Measurements from ENCODE around the gene CTBP2. TPM values are rescaled to one million over a fixed set of nuclear protein-coding genes. Genes with fewer than 3 reads are reported as not detected.
A peak's percentile ranks its signal among the peaks of the same experiment; 100 is the strongest.
"Not testable (repeated sequence)": the region's sequence is repeated elsewhere in the genome, so short reads cannot be mapped to it uniquely, and the experiment has no call there.

Gene CTBP2
- total RNA-seq, 3 donors from 2014 or later (not counting 1 experiment from before 2014, with no cell fraction given), result 120 to 179 (median 124) TPM

DNA sequence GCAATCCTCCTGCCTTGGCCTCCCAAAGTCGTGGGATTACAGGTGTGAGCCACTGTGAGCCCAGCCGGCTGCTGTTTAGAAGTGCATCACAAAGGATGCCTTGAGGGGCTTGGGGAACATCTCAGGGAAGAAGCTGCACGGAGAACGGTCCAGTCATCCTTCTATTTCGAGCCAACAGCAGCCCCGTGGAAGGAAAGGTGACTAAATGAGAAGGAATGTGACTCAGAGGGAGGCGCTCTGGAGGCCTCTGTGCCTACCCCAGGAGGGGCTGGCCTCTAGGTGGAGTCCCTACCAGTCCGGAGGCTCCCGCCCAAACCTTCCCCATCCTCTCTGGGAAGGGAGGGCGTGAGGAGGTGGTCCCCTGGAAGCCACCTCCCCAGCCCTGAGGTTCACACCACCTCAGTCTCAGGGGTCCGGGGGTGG, 76.2 kb downstream of the CTBP2 start:
- H3K27me3 ChIP-seq (ENCODE audit: control insufficient read depth, insufficient read depth, low read length), result no peaks in the 10 kb centered on the region
- H3K4me3 ChIP-seq (ENCODE audit: low read length), result no peak overlapping the region
- ATAC-seq, result no peak
- Mint-ChIP-seq H3K4me3 (no peak overlapping the region), H3K4me1 (peaks cover 79 to 81% of the 10 kb centered on the region in 2 donors), H3K27ac (peak overlapping the region; percentile 73 to 83), H3K9me3 (no peaks in the 10 kb centered on the region), H3K27me3 (ENCODE audit: low read depth in 2 of 2) (no peaks in the 10 kb centered on the region), H3K36me3 (no peaks in the 10 kb centered on the region)
- H3K36me3 ChIP-seq (ENCODE audit: control insufficient read depth, insufficient read depth, low read length), result peaks cover 19% of the 10 kb centered on the region
- H3K27ac ChIP-seq (ENCODE audit: low read length), result no peak overlapping the region
- no peaks in the 10 kb centered on the region for H3K9me3 ChIP-seq (ENCODE audit: control insufficient read depth, insufficient read depth, low read length)
- intact Hi-C loops (cut with micrococcal nuclease), result no loop called here
- 88% methylated on average over 11 of the region's 11 CpGs for WGBS (ENCODE audit: insufficient coverage)
- DNase-seq, result no peak
- TF ChIP-seq, protein P1, sequence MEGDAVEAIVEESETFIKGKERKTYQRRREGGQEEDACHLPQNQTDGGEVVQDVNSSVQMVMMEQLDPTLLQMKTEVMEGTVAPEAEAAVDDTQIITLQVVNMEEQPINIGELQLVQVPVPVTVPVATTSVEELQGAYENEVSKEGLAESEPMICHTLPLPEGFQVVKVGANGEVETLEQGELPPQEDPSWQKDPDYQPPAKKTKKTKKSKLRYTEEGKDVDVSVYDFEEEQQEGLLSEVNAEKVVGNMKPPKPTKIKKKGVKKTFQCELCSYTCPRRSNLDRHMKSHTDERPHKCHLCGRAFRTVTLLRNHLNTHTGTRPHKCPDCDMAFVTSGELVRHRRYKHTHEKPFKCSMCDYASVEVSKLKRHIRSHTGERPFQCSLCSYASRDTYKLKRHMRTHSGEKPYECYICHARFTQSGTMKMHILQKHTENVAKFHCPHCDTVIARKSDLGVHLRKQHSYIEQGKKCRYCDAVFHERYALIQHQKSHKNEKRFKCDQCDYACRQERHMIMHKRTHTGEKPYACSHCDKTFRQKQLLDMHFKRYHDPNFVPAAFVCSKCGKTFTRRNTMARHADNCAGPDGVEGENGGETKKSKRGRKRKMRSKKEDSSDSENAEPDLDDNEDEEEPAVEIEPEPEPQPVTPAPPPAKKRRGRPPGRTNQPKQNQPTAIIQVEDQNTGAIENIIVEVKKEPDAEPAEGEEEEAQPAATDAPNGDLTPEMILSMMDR (IDR thresholded peaks at IDR 0.05), result no peak
- H3K4me1 ChIP-seq (ENCODE audit: control insufficient read depth, insufficient read depth, low read length), result peaks cover under 1% of the 10 kb centered on the region

DNA sequence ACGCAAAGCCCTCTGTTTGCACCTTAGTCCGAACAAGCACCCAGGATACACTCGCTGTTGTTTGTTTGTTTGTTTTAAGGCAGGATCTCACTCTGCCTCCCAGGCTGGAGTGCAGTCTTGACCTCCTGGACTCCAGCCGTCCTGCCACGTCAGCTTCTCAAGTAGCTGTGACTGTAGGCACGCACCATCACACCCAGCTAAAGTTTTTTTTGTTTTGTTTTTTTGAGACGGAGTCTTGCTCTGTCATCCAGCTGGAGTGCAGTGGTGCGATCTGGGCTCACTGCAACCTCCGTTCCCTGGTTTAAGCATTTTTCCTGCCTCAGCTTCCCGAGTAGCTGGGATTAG, 76.8 kb downstream of the CTBP2 start:
- Histone ChIP-seq H3K4me1 (ENCODE audit: control insufficient read depth, insufficient read depth, low read length) (peaks cover 2% of the 10 kb centered on the region), H3K27me3 (ENCODE audit: control insufficient read depth, insufficient read depth, low read length) (no peaks in the 10 kb centered on the region), H3K27ac (ENCODE audit: low read length) (no peak overlapping the region), H3K4me3 (ENCODE audit: low read length) (no peak overlapping the region), H3K36me3 (ENCODE audit: control insufficient read depth, insufficient read depth, low read length) (peaks cover 19% of the 10 kb centered on the region), H3K9me3 (ENCODE audit: control insufficient read depth, insufficient read depth, low read length) (no peaks in the 10 kb centered on the region)
- Mint-ChIP-seq H3K9me3 (no peaks in the 10 kb centered on the region), H3K27me3 (ENCODE audit: low read depth in 2 of 2) (no peaks in the 10 kb centered on the region), H3K4me3 (no peak overlapping the region), H3K4me1 (peaks cover 74 to 76% of the 10 kb centered on the region in 2 donors), H3K36me3 (no peaks in the 10 kb centered on the region), H3K27ac (peak overlapping the region; percentile 71 to 83)
- TF ChIP-seq, protein P1 (IDR thresholded peaks at IDR 0.05), result no peak
- intact Hi-C loops (cut with micrococcal nuclease), result no loop called here
- ATAC-seq (no peak), DNase-seq (no peak)
- 93% methylated on average over 10 of the region's 10 CpGs for WGBS (ENCODE audit: insufficient coverage)

DNA sequence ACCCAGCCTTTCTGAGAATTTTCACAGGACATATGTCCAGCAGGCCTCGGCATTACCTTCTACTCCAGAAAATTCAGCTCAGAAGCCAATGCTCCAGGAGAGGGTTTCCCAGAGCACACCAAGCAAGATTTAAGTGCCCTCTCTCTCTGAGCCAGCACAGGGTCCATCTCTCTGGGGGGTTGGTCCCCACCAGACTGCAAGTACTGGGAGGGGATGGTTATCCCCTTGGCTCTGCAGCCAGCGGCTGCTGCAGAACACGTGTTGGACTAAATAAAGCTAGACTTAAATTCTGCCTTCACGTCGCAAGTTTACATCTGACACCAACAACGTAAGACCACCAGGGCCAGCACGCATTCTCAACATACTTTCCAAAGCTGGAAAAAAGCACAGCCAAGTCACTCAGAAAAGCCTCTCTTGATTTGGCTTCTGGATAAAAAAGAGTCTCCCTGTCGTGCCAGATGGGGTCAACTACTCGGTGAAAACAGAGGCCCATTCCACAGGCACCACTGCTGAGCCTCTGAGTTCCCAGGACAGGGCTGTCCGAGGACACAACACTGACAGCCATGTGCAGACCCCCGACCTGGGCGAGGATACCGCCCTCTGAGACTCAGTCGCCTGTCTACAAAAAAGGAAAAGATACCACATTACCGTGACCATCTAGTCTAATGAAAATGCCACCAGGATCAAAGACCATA, 77.3 kb downstream of the CTBP2 start:
- TF ChIP-seq, protein P1 (IDR thresholded peaks at IDR 0.05), result no peak
- H3K4me1 ChIP-seq (ENCODE audit: control insufficient read depth, insufficient read depth, low read length), result peaks cover 4% of the 10 kb centered on the region
- no peaks in the 10 kb centered on the region for H3K27me3 ChIP-seq (ENCODE audit: control insufficient read depth, insufficient read depth, low read length)
- H3K4me3 ChIP-seq (ENCODE audit: low read length), result no peak overlapping the region
- Mint-ChIP-seq H3K27ac (peak overlapping the region; percentile 71 to 83), H3K36me3 (no peaks in the 10 kb centered on the region), H3K27me3 (ENCODE audit: low read depth in 2 of 2) (no peaks in the 10 kb centered on the region), H3K9me3 (no peaks in the 10 kb centered on the region), H3K4me3 (no peak overlapping the region), H3K4me1 (peaks cover 74 to 76% of the 10 kb centered on the region in 2 donors)
- peaks cover 19% of the 10 kb centered on the region for H3K36me3 ChIP-seq (ENCODE audit: control insufficient read depth, insufficient read depth, low read length)
- 91% methylated on average over 15 of the region's 15 CpGs for WGBS (ENCODE audit: insufficient coverage)
- intact Hi-C loops (cut with micrococcal nuclease), result no loop called here
- H3K9me3 ChIP-seq (ENCODE audit: control insufficient read depth, insufficient read depth, low read length), result no peaks in the 10 kb centered on the region
- ATAC-seq (no peak), DNase-seq (no peak)
- no peak overlapping the region for H3K27ac ChIP-seq (ENCODE audit: low read length)

DNA sequence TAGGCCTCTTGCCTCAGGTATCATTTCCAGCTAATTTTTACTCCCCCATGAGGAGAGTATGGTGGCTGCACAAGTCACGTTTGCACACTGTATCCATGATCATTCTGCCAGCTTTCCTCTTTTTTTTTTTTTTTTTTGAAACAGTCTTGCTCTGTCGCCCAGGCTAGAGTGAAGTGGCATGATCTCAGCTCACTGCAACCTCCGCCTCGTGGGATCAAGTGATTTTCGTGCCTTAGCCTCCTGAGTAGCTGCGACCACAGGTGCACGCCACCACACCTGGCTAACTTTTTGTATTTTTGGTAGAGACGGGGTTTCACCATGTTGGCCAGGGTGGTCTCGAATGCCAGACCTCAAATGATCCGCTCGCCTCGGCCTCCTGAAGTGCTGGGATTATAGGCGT, 77.9 kb downstream of the CTBP2 start:
- H3K4me3 ChIP-seq (ENCODE audit: low read length); ATAC-seq; H3K9me3 ChIP-seq (ENCODE audit: control insufficient read depth, insufficient read depth, low read length); DNase-seq; H3K36me3 Mint-ChIP-seq; H3K4me3 Mint-ChIP-seq; H3K4me1 ChIP-seq (ENCODE audit: control insufficient read depth, insufficient read depth, low read length); H3K27me3 ChIP-seq (ENCODE audit: control insufficient read depth, insufficient read depth, low read length); H3K9me3 Mint-ChIP-seq; intact Hi-C loops (cut with micrococcal nuclease); H3K27ac ChIP-seq (ENCODE audit: low read length); H3K27me3 Mint-ChIP-seq (ENCODE audit: low read depth in 2 of 2): not testable (repeated sequence)
- H3K4me1 Mint-ChIP-seq, result peaks cover 70 to 76% of the 10 kb centered on the region in 2 donors
- peak overlapping the region; percentile 71 to 83 for H3K27ac Mint-ChIP-seq
- 89% methylated on average over 13 of the region's 13 CpGs for WGBS (ENCODE audit: insufficient coverage)
- peaks cover 17% of the 10 kb centered on the region for H3K36me3 ChIP-seq (ENCODE audit: control insufficient read depth, insufficient read depth, low read length)

All from natural killer cell (primary cell).